K562 (cell line): Measurements from ENCODE around the gene DSE.

Experiments used
- BHLHE40 ChIP-seq: IDR thresholded peaks from 2 replicates; pipeline ENCODE4 v1.6.1; 2011; ENCODE audit warnings: low read length, improper control_type of control experiment
- CHD2 ChIP-seq: IDR thresholded peaks from 2 replicates; pipeline ENCODE4 v1.6.1; 2011; ENCODE audit warnings: low read depth, low read length
- ELF4 ChIP-seq: fragments of 450-650 bp; formaldehyde crosslinking; IDR thresholded peaks from 2 replicates; pipeline ENCODE4 v1.4.0; 2022; ENCODE audit warnings: missing genetic modification characterization
- ETV6 ChIP-seq, 3 experiments: fragments of 150-350 bp in 1 of 3; sonication (generic) in 1 of 3; formaldehyde crosslinking in 1 of 3; IDR thresholded peaks; 2 replicates each; pipeline versions ENCODE4 v1.6.1 to v1.8.0; 2014 to 2022; ENCODE audit warnings: borderline replicate concordance in 2 of 3, low read depth in 2 of 3, antibody characterized with exemption in 1 of 3, low read length in 1 of 3, mild to moderate bottlenecking in 1 of 3, missing genetic modification reagents in 1 of 3
- EZH2 ChIP-seq: IDR thresholded peaks from 2 replicates; pipeline ENCODE4 v1.6.1; 2012; ENCODE audit warnings: low read depth, mild to moderate bottlenecking, inconsistent platforms, low read length, borderline replicate concordance
- MTA3 ChIP-seq: fragments of 450-650 bp; formaldehyde crosslinking; IDR thresholded peaks from 2 replicates; pipeline ENCODE4 v1.6.1; 2017; ENCODE audit warnings: mild to moderate bottlenecking, borderline replicate concordance
- TARDBP ChIP-seq: fragments of 450-650 bp; IDR thresholded peaks from 2 replicates; pipeline ENCODE4 v1.6.1; 2016
- TBP ChIP-seq: optimal IDR thresholded peaks from 2 replicates; pipeline ENCODE3; 2011; ENCODE audit warnings: low read depth, low read length, improper control_type of control experiment
- ZNF780A ChIP-seq: fragments of 250-450 bp; sonication (Bioruptor Pico); IDR thresholded peaks from 2 replicates; pipeline ENCODE4 v1.5.0; 2021; ENCODE audit warnings: mild to moderate bottlenecking
- ZZZ3 ChIP-seq: fragments of 450-650 bp; IDR thresholded peaks from 2 replicates; pipeline ENCODE4 v1.6.1; 2016; ENCODE audit warnings: antibody characterized with exemption, mild to moderate bottlenecking, moderate library complexity
- TF ChIP-seq, protein P1 (sequence below): IDR thresholded peaks from 2 replicates; pipeline ENCODE4 v1.6.1; 2011; ENCODE audit not compliant: insufficient read length; ENCODE audit errors: extremely low read depth
- TF ChIP-seq, protein P2 (sequence below), 2 experiments: fragments of 450-650 bp in 1 of 2; sonication (generic) in 1 of 2; formaldehyde crosslinking in 1 of 2; IDR thresholded peaks; 2 replicates each; pipeline versions ENCODE4 v1.7.1 to v1.9.0; 2016 to 2022; ENCODE audit warnings: inconsistent platforms in 1 of 2, mild to moderate bottlenecking in 1 of 2, missing genetic modification reagents in 1 of 2
- TF ChIP-seq, protein P3 (sequence below), 3 experiments: IDR thresholded peaks in 2 of 3; conservative IDR thresholded peaks in 1 of 3; 2 replicates each; pipeline ENCODE4 v1.5.1; 2011 to 2012; ENCODE audit warnings: low read length in 3 of 3, mild to moderate bottlenecking in 3 of 3, control low read depth in 2 of 3, improper control_type of control experiment in 1 of 3, inconsistent platforms in 1 of 3, low read depth in 1 of 3, mixed read lengths in 1 of 3, moderate library complexity in 1 of 3; ENCODE audit not compliant: insufficient read depth in 2 of 3

DNA sequence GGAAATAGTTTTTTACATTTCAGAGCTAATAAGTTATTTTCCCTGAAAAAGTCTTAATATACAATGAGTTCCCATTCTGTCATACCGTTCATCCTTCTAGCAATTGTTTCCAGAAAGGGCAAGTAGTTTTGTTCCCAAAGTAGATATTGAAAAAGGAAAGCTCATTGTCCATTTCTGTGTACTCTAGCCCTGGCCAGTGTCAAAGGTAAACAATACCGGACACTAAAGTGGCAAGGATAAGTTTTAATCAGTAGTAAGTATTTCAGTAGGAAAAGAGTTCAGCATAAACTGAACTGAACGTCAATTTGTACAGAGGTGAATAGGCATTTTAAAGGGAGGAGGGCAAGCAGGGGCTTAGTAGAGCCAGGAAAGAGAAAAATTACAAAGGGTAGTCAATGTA lies 46.9 kb downstream of the DSE start:
- TF ChIP-seq, protein P1, sequence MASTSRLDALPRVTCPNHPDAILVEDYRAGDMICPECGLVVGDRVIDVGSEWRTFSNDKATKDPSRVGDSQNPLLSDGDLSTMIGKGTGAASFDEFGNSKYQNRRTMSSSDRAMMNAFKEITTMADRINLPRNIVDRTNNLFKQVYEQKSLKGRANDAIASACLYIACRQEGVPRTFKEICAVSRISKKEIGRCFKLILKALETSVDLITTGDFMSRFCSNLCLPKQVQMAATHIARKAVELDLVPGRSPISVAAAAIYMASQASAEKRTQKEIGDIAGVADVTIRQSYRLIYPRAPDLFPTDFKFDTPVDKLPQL: no peak
- TF ChIP-seq ZNF780A (CRISPR knock-in tag) (no peak), CHD2 (no peak), ZZZ3 (no peak), ELF4 (no peak), EZH2 (no peak), BHLHE40 (no peak), TBP (no peak), TARDBP (no peak), MTA3 (no peak), ETV6 (IDR thresholded peaks at IDR 0.05; ENCODE audit: borderline replicate concordance in 1 of 2, low read depth in 2 of 2, low read length in 1 of 2) (no peak), ETV6 (CRISPR knock-in tag; IDR thresholded peaks at IDR 0.05; ENCODE audit: borderline replicate concordance) (no peak)
- TF ChIP-seq, protein P2, sequence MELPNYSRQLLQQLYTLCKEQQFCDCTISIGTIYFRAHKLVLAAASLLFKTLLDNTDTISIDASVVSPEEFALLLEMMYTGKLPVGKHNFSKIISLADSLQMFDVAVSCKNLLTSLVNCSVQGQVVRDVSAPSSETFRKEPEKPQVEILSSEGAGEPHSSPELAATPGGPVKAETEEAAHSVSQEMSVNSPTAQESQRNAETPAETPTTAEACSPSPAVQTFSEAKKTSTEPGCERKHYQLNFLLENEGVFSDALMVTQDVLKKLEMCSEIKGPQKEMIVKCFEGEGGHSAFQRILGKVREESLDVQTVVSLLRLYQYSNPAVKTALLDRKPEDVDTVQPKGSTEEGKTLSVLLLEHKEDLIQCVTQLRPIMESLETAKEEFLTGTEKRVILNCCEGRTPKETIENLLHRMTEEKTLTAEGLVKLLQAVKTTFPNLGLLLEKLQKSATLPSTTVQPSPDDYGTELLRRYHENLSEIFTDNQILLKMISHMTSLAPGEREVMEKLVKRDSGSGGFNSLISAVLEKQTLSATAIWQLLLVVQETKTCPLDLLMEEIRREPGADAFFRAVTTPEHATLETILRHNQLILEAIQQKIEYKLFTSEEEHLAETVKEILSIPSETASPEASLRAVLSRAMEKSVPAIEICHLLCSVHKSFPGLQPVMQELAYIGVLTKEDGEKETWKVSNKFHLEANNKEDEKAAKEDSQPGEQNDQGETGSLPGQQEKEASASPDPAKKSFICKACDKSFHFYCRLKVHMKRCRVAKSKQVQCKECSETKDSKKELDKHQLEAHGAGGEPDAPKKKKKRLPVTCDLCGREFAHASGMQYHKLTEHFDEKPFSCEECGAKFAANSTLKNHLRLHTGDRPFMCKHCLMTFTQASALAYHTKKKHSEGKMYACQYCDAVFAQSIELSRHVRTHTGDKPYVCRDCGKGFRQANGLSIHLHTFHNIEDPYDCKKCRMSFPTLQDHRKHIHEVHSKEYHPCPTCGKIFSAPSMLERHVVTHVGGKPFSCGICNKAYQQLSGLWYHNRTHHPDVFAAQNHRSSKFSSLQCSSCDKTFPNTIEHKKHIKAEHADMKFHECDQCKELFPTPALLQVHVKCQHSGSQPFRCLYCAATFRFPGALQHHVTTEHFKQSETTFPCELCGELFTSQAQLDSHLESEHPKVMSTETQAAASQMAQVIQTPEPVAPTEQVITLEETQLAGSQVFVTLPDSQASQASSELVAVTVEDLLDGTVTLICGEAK (IDR thresholded peaks at IDR 0.05): no peak
- TF ChIP-seq, protein P2 (CRISPR knock-in tag; IDR thresholded peaks at IDR 0.05): no peak
- TF ChIP-seq, protein P3, sequence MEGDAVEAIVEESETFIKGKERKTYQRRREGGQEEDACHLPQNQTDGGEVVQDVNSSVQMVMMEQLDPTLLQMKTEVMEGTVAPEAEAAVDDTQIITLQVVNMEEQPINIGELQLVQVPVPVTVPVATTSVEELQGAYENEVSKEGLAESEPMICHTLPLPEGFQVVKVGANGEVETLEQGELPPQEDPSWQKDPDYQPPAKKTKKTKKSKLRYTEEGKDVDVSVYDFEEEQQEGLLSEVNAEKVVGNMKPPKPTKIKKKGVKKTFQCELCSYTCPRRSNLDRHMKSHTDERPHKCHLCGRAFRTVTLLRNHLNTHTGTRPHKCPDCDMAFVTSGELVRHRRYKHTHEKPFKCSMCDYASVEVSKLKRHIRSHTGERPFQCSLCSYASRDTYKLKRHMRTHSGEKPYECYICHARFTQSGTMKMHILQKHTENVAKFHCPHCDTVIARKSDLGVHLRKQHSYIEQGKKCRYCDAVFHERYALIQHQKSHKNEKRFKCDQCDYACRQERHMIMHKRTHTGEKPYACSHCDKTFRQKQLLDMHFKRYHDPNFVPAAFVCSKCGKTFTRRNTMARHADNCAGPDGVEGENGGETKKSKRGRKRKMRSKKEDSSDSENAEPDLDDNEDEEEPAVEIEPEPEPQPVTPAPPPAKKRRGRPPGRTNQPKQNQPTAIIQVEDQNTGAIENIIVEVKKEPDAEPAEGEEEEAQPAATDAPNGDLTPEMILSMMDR (IDR thresholded peaks at IDR 0.05 in 2 of 3, conservative IDR thresholded peaks at IDR 0.05 in 1 of 3; ENCODE audit: insufficient read depth in 2 of 3, low read depth in 1 of 3, low read length in 3 of 3): no peak
